GM12801 (cell line): ENCODE measurements around the gene ABI3.

Experiments
- TF ChIP-seq, protein P1 (sequence below): IDR thresholded peaks from one replicate; pipeline ENCODE4 v1.5.1; 2011; ENCODE audit warnings: control low read depth; ENCODE audit not compliant: insufficient read length; ENCODE audit errors: extremely low read depth

The ABI3 gene

DNA sequence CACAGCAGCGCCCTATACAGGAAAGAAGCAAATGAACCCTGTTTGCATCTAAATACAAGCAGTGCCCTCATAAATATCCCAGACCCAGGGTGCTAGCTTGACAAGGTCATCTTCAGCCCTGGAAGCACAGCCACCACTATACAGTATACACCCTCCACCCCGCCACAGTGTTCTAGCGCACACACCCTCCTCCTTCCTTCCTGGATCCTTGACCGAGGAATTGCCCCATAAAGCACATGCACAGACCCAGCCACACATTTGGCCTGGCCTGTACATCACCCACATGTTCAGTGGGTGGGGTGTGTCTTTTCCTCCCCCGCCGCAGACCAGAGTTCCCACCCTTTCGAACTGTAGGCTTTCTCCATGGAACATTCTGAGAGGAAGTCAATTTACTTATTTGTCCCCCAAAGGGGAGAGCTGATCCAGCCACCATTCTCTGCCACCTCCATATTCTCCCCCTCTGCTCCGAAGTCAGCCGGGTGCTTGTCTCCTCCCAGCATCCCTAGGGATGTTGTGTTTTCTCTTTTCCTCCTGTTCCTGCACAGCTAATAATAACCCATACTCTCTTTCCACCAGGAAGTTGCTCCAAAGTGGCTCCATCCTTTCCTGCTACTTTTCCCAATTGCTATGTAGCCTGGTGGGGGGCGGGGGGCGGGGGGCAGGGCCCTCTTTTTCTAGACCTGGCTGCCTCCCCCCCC lies 6.6 kb downstream of the ABI3 start:
- TF ChIP-seq, protein P1, sequence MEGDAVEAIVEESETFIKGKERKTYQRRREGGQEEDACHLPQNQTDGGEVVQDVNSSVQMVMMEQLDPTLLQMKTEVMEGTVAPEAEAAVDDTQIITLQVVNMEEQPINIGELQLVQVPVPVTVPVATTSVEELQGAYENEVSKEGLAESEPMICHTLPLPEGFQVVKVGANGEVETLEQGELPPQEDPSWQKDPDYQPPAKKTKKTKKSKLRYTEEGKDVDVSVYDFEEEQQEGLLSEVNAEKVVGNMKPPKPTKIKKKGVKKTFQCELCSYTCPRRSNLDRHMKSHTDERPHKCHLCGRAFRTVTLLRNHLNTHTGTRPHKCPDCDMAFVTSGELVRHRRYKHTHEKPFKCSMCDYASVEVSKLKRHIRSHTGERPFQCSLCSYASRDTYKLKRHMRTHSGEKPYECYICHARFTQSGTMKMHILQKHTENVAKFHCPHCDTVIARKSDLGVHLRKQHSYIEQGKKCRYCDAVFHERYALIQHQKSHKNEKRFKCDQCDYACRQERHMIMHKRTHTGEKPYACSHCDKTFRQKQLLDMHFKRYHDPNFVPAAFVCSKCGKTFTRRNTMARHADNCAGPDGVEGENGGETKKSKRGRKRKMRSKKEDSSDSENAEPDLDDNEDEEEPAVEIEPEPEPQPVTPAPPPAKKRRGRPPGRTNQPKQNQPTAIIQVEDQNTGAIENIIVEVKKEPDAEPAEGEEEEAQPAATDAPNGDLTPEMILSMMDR = no peak

DNA sequence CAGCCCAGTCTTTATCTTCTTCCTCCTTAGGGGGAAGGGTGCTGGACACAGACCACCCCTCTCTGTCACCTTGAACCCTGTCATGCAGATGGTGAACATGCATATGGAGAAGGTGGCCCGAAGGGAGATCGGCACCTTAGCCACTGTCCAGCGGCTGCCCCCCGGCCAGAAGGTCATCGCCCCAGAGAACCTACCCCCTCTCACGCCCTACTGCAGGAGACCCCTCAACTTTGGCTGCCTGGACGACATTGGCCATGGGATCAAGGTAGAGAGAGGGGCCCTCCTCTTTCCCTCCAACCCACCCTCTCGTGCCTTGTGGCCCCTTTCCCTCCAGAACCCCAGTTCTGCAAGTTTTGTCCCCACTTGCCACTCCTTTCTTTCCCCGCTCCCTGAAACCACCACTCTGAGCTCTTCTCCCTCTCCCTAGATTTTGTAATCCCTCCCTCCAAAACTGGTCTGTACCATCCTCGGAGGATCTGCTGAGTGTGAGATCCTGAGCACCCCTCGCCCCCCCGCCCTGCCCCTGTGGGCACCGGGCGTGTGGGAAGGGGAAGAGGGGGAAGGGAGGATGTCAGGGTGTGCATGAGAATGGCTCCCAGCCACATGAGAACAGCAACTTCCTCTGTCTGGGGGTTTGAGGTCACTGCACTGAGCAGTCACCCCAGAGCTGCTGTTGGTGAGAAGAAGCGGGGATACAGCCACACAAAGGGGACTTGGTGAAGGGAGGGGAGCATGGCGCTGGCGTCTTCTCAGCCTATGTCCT lies 7.3 kb downstream of the ABI3 start:
- TF ChIP-seq, protein P1 = no peak

DNA sequence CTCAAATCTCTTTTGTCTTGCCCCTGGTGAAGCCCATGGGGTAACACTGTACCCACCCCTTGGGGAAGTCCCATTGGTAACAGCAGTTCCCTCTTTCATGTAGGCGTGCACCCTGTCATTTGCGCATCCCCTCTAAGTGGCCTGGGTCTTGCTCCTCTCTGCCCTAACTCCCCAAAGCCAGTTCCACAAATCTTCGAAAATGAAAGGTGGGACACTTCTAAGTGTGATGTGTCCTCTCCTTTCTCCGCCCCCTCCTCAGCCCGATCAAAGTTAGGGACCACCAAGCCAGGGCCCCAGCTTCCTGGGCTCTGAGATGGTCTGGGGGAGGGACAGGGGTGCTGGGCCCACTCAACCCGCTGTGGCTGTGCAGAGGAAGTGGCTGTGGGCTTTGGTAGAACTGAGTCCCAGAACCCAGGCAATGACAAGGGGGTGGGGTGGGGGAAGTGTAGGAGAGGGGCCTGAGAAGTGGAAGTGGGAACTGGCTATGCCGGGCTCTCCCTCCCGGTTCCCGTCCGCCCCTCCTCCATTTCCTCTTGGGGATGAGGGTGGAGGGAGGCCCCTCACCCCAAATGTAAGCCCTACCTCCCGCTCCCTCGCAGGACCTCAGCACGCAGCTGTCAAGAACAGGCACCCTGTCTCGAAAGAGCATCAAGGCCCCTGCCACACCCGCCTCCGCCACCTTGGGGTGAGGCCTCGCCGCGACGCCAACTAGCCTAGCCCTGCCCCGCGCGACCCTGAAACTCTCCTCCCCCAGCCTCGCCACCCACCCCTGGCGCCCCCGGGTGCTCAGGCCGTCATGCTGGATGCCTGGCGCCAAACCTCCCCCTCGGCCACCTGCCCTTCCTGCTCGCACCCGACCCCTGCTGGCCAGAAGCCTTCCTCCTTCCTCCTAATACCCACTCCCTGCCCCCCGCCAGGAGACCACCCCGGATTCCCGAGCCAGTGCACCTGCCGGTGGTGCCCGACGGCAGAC lies 8.7 kb downstream of the ABI3 start:
- TF ChIP-seq, protein P1 = no peak

DNA sequence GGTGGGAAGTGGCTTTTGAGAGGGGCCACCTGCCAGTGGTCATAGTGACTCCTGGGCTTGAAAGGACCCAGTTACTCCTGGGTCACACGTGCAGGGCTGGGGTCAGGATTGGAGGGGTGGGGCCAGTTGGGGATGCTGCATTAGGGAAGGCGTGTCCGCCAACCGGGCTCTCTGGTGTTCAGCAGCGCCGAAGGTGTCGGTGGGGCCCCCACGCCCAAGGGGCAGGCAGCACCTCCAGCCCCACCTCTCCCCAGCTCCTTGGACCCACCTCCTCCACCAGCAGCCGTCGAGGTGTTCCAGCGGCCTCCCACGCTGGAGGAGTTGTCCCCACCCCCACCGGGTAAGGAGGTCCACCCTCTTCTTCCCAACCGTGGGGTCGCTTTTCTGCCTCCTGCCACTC lies 9.5 kb downstream of the ABI3 start:
- TF ChIP-seq, protein P1 = no peak

DNA sequence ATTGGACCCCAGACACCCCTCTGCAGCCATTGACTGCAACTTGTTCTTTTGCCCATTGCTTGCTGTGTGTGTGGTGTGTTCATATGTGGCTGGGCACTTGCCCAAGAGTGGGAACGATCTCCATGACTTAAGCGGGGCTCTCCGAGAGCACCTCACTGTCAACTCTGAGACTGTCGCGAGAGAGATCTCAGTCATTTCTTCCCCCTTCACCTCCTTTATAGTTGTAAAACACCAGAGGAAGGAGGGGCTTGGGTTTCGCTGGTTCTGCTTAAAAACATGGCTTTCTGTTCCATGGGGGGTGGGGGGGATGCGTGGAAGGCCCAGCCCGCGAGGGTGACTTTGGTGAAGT lies 12.6 kb downstream of the ABI3 start:
- TF ChIP-seq, protein P1 = no peak

DNA sequence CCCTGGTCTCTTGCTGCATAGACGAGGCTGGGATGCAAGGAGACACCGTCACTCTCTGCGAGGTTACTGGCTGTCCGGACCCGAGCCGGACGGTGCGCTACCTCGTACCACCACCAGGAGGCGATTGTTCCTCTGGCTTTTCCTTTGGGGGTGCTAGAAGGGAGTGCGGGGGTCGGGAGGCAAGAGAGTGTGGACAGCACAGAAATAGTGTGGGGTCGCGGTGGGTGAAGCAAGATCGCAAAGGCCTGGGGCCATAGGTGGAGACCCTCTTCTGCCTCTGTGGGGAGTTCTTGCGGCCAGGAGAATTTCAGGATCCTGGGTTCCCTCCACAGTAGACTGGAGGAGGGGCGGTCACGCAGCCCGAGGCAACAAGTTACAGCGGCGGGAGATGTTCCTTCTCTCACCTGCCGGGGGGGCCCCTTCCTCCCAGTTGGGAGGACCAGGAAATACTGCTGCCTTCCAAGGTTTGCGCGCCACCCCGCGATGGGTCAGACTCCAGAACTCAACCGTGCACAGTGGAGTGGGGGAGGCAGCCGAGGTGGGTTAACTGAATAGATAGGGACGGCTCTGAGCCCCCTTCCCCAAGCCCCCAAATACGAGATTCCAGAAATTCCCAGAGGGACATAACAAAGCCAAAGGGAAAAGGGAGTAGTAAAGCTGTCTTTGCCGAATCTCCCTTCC lies 13.2 kb downstream of the ABI3 start:
- TF ChIP-seq, protein P1 = no peak
